ENCODE measurements around the gene RNF138. TPM values are rescaled to one million over a fixed set of nuclear protein-coding genes. Genes with fewer than 3 reads are reported as not detected.
A peak's percentile ranks its signal among the peaks of the same experiment; 100 is the strongest.

The RNF138 gene
- polyA plus RNA-seq, 3 donors, result 62.8 to 70.5 (median 67.1) TPM

DNA sequence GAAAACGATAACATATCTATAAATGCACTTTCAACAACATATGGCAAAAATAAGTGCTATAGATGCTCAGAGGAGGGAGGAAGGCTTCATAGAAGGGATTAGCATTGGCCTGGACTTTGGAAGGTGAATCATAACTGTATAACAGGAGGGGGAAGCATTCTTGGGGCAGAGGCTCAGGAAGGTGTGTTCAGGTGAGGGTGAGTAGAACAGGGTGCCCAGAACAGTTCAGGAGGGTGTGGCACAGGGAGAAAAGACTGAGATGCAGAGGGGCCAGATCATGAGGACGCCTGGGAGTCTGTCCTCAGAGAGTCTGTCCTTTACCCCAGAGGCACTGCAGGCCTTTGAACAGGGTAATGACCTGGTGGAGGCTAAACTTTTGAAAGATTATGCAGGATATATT, 68.9 kb downstream of the RNF138 start:
- no peak for TF ChIP-seq CTCF (IDR thresholded peaks at IDR 0.05)
- Histone ChIP-seq H4K20me1 (ENCODE audit: insufficient read depth, low read length) (no peaks in the 10 kb centered on the region), H3K27me3 (ENCODE audit: control insufficient read depth in 2 of 2, insufficient read depth in 2 of 2, low read length in 2 of 2) (peaks cover 0 to 3% of the 10 kb centered on the region in 2 donors), H3K79me2 (ENCODE audit: insufficient read depth, low read length) (no peaks in the 10 kb centered on the region), H3K27ac (ENCODE audit: low read depth in 1 of 2, low read length in 2 of 2) (no peak overlapping the region), H2AFZ (ENCODE audit: insufficient read depth, low read depth, low read length, poor library complexity, severe bottlenecking) (no peak overlapping the region), H3K9me3 (replicated peaks in 1 of 2; ENCODE audit: control insufficient read depth in 1 of 2, insufficient read depth in 1 of 2, low read length in 2 of 2) (no peaks in the 10 kb centered on the region), H3K4me3 (replicated peaks in 1 of 3; ENCODE audit: low read depth in 2 of 3, low read length in 3 of 3) (no peak overlapping the region), H3K4me1 (ENCODE audit: control insufficient read depth in 1 of 2, insufficient read depth in 2 of 2, low read length in 2 of 2) (peaks cover 20 to 23% of the 10 kb centered on the region in 2 donors), H3K9ac (ENCODE audit: insufficient read depth, low read length, poor library complexity, severe bottlenecking) (no peak overlapping the region), H3K4me2 (replicated peaks; ENCODE audit: extremely low read depth, low read length, poor library complexity, severe bottlenecking) (no peak overlapping the region), H3K36me3 (replicated peaks in 1 of 2; ENCODE audit: control insufficient read depth in 1 of 2, insufficient read depth in 2 of 2, low read length in 2 of 2) (no peaks in the 10 kb centered on the region)
- H3K4me3 Mint-ChIP-seq, result no peak overlapping the region
- 77% methylated on average over 1 of the region's 2 CpGs for WGBS (ENCODE audit: insufficient coverage)
- no peaks in the 10 kb centered on the region for H3K9me3 Mint-ChIP-seq
- intact Hi-C loops (cut with micrococcal nuclease), result loop anchor here (2.0 to 5.0 kb wide), 2 partner anchors 390 to 392 kb away; no protein-coding TSS in a partner anchor
- peaks cover 10 to 11% (median 10%) of the 10 kb centered on the region in 3 donors for H3K27me3 Mint-ChIP-seq (ENCODE audit: low read depth in 3 of 3)
- DNase-seq, result no peak
- peak overlapping the region in 1 of 7 donors; percentile 64 for H3K27ac Mint-ChIP-seq
- no peaks in the 10 kb centered on the region for H3K36me3 Mint-ChIP-seq
- H3K4me1 Mint-ChIP-seq, result peaks cover 25% of the 10 kb centered on the region

- Mint-ChIP-seq H3K27me3 (ENCODE audit: low read depth in 3 of 3) (peaks cover 0 to 2% (median 2%) of the 10 kb centered on the region in 3 donors), H3K4me1 (no peaks in the 10 kb centered on the region), H3K27ac (no peak overlapping the region), H3K36me3 (no peaks in the 10 kb centered on the region), H3K9me3 (peaks cover 0 to 5% (median 3%) of the 10 kb centered on the region in 7 donors), H3K4me3 (no peak overlapping the region)
- Histone ChIP-seq H3K4me1 (ENCODE audit: control insufficient read depth in 1 of 2, insufficient read depth in 2 of 2, low read length in 2 of 2) (no peaks in the 10 kb centered on the region), H2AFZ (ENCODE audit: insufficient read depth, low read depth, low read length, poor library complexity, severe bottlenecking) (no peak overlapping the region), H4K20me1 (ENCODE audit: insufficient read depth, low read length) (no peaks in the 10 kb centered on the region), H3K4me3 (replicated peaks in 1 of 3; ENCODE audit: low read depth in 2 of 3, low read length in 3 of 3) (no peak overlapping the region), H3K9ac (ENCODE audit: insufficient read depth, low read length, poor library complexity, severe bottlenecking) (no peak overlapping the region), H3K79me2 (ENCODE audit: insufficient read depth, low read length) (no peaks in the 10 kb centered on the region), H3K27ac (ENCODE audit: low read depth in 1 of 2, low read length in 2 of 2) (no peak overlapping the region), H3K4me2 (replicated peaks; ENCODE audit: extremely low read depth, low read length, poor library complexity, severe bottlenecking) (no peak overlapping the region), H3K36me3 (replicated peaks in 1 of 2; ENCODE audit: control insufficient read depth in 1 of 2, insufficient read depth in 2 of 2, low read length in 2 of 2) (no peaks in the 10 kb centered on the region), H3K27me3 (ENCODE audit: control insufficient read depth in 2 of 2, insufficient read depth in 2 of 2, low read length in 2 of 2) (no peaks in the 10 kb centered on the region), H3K9me3 (replicated peaks in 1 of 2; ENCODE audit: control insufficient read depth in 1 of 2, insufficient read depth in 1 of 2, low read length in 2 of 2) (no peaks in the 10 kb centered on the region)
- no peak for TF ChIP-seq CTCF (IDR thresholded peaks at IDR 0.05)
- DNase-seq, result no peak
- 100% methylated on average over 1 of the region's 3 CpGs for WGBS (ENCODE audit: insufficient coverage)
- intact Hi-C loops (cut with micrococcal nuclease), result no loop called here
These were observed 76.5 kb downstream of the RNF138 start for GRCh38 chr18:32167980-32168730.
